SK-N-SH treated with all-trans-retinoic acid at 6 μM for 48 hours (cell line): ENCODE data around the gene PITPNC1.
A peak's percentile ranks its signal among the peaks of the same experiment; 100 is the strongest.

Experiments
- ATAC-seq: fragments of 200-7000 bp; cut with Tn5 transposase; 3 replicates; pipeline ENCODE4 v1.9.1; 2020; ENCODE audit warnings: mild to moderate bottlenecking, moderate library complexity
- ARNTL ChIP-seq: fragments of 450-650 bp; formaldehyde crosslinking; IDR thresholded peaks from 2 replicates; pipeline ENCODE4 v1.5.0; 2020; ENCODE audit warnings: low read depth, mild to moderate bottlenecking, moderate library complexity, borderline replicate concordance
- BACH2 ChIP-seq: fragments of 250-450 bp; sonication (Bioruptor Pico); IDR thresholded peaks from 2 replicates; pipeline ENCODE4 v1.9.0; 2021; ENCODE audit warnings: mild to moderate bottlenecking, borderline replicate concordance
- CREB5 ChIP-seq: fragments of 250-450 bp; sonication (Bioruptor Pico); IDR thresholded peaks from 2 replicates; pipeline ENCODE4 v1.5.1; 2020; ENCODE audit warnings: low read depth, mild to moderate bottlenecking, moderate library complexity
- CSRNP3 ChIP-seq: fragments of 250-450 bp; sonication (Bioruptor Pico); IDR thresholded peaks from 2 replicates; pipeline ENCODE4 v1.5.1; 2021; ENCODE audit warnings: mild to moderate bottlenecking, moderate library complexity
- ESRRG ChIP-seq: fragments of 250-450 bp; sonication (Bioruptor Pico); IDR thresholded peaks from 2 replicates; pipeline ENCODE4 v1.6.1; 2021; ENCODE audit warnings: mild to moderate bottlenecking
- ISL1 ChIP-seq: fragments of 250-450 bp; sonication (Bioruptor Pico); IDR thresholded peaks from 2 replicates; pipeline ENCODE4 v2.1.2; 2022; ENCODE audit warnings: mild to moderate bottlenecking, moderate library complexity
- OSR1 ChIP-seq: fragments of 250-450 bp; sonication (Bioruptor Pico); IDR thresholded peaks from 2 replicates; pipeline ENCODE4 v1.8.0; 2022; ENCODE audit warnings: moderate library complexity, mild to moderate bottlenecking, inconsistent platforms
- PATZ1 ChIP-seq: fragments of 250-450 bp; sonication (Bioruptor Pico); IDR thresholded peaks from 2 replicates; pipeline ENCODE4 v1.8.0; 2020; ENCODE audit warnings: mild to moderate bottlenecking, moderate library complexity, borderline replicate concordance
- POU6F1 ChIP-seq: fragments of 250-450 bp; sonication (Bioruptor Pico); IDR thresholded peaks from 2 replicates; pipeline ENCODE4 v1.8.0; 2021; ENCODE audit warnings: low read depth, mild to moderate bottlenecking, moderate library complexity, borderline replicate concordance
- RARB ChIP-seq: fragments of 250-450 bp; sonication (Bioruptor Pico); IDR thresholded peaks from 2 replicates; pipeline ENCODE4 v1.8.0; 2021; ENCODE audit warnings: mild to moderate bottlenecking, moderate library complexity
- SNAI2 ChIP-seq: fragments of 250-450 bp; sonication (Bioruptor Pico); IDR thresholded peaks from 2 replicates; pipeline ENCODE4 v1.5.0; 2020; ENCODE audit warnings: mild to moderate bottlenecking, moderate library complexity
- TCF4 ChIP-seq: fragments of 250-450 bp; sonication (Bioruptor Pico); IDR thresholded peaks from 2 replicates; pipeline ENCODE4 v1.8.0; 2021; ENCODE audit warnings: mild to moderate bottlenecking, moderate library complexity, borderline replicate concordance
- TOX ChIP-seq: fragments of 250-450 bp; sonication (Bioruptor Pico); IDR thresholded peaks from 2 replicates; pipeline ENCODE4 v1.8.0; 2021; ENCODE audit warnings: mild to moderate bottlenecking, moderate library complexity, borderline replicate concordance
- TSHZ2 ChIP-seq: fragments of 250-450 bp; sonication (Bioruptor Pico); IDR thresholded peaks from 2 replicates; pipeline ENCODE4 v1.5.0; 2020; ENCODE audit warnings: mild to moderate bottlenecking, moderate library complexity
- ZFP3 ChIP-seq: fragments of 250-450 bp; sonication (Bioruptor Pico); IDR thresholded peaks from 2 replicates; pipeline ENCODE4 v1.5.0; 2020; ENCODE audit warnings: mild to moderate bottlenecking, moderate library complexity
- ZFP30 ChIP-seq: fragments of 450-650 bp; formaldehyde crosslinking; IDR thresholded peaks from 2 replicates; pipeline ENCODE4 v1.5.0; 2022; ENCODE audit warnings: mild to moderate bottlenecking, moderate library complexity
- ZNF565 ChIP-seq: fragments of 450-650 bp; formaldehyde crosslinking; conservative IDR thresholded peaks from 2 replicates; pipeline ENCODE4 v1.5.0; 2020; ENCODE audit warnings: low read depth, mild to moderate bottlenecking, moderate library complexity
- ZNF70 ChIP-seq: fragments of 450-650 bp; formaldehyde crosslinking; IDR thresholded peaks from 2 replicates; pipeline ENCODE4 v1.5.0; 2020; ENCODE audit warnings: mild to moderate bottlenecking, moderate library complexity
- ZNF8 ChIP-seq: fragments of 450-650 bp; formaldehyde crosslinking; IDR thresholded peaks from 2 replicates; pipeline ENCODE4 v1.5.0; 2020; ENCODE audit warnings: mild to moderate bottlenecking, moderate library complexity

PITPNC1 gene

GRCh38 chr17:67594115-67594880 is 217.2 kb downstream of the PITPNC1 start:
- ATAC-seq: no peak
- TF ChIP-seq PATZ1 (no peak), ZNF565 (CRISPR knock-in tag) (no peak), ZNF8 (CRISPR knock-in tag) (no peak), TSHZ2 (CRISPR knock-in tag) (no peak), TCF4 (CRISPR knock-in tag) (no peak), ZNF70 (CRISPR knock-in tag) (no peak), ZFP3 (no peak), ESRRG (CRISPR knock-in tag) (no peak), ISL1 (CRISPR knock-in tag) (no peak), RARB (CRISPR knock-in tag) (no peak), OSR1 (no peak), BACH2 (CRISPR knock-in tag) (no peak), CREB5 (CRISPR knock-in tag) (no peak), ZFP30 (CRISPR knock-in tag) (no peak), ARNTL (CRISPR knock-in tag) (no peak), CSRNP3 (CRISPR knock-in tag) (no peak), POU6F1 (CRISPR knock-in tag) (no peak)

- no peak for TF ChIP-seq ZNF70 (CRISPR knock-in tag)
- peak; percentile 93 for TF ChIP-seq ZFP30 (CRISPR knock-in tag)
- TF ChIP-seq, all 23 proteins: peak for 1
- no peak for ATAC-seq
Measured at GRCh38 chr17:67600408-67600807, 223.3 kb downstream of the PITPNC1 start.

GRCh38 chr17:67601897-67602296 is 224.8 kb downstream of the PITPNC1 start:
- TF ChIP-seq TSHZ2 (CRISPR knock-in tag) (no peak), SNAI2 (CRISPR knock-in tag) (no peak), TCF4 (CRISPR knock-in tag) (no peak), ZNF70 (CRISPR knock-in tag) (no peak), TOX (no peak), POU6F1 (CRISPR knock-in tag) (no peak), ARNTL (CRISPR knock-in tag) (no peak), OSR1 (no peak)
- ATAC-seq: no peak
